Right forelimb (tissue), 1 donor: ENCODE data around the gene HSD11B1L.

ENCODE experiments used
- DNase-seq: peaks from one replicate; pipeline ENCODE4 v3.0.0-alpha.2; 2018

The HSD11B1L gene, protein sequence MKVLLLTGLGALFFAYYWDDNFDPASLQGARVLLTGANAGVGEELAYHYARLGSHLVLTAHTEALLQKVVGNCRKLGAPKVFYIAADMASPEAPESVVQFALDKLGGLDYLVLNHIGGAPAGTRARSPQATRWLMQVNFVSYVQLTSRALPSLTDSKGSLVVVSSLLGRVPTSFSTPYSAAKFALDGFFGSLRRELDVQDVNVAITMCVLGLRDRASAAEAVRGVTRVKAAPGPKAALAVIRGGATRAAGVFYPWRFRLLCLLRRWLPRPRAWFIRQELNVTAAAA

DNA sequence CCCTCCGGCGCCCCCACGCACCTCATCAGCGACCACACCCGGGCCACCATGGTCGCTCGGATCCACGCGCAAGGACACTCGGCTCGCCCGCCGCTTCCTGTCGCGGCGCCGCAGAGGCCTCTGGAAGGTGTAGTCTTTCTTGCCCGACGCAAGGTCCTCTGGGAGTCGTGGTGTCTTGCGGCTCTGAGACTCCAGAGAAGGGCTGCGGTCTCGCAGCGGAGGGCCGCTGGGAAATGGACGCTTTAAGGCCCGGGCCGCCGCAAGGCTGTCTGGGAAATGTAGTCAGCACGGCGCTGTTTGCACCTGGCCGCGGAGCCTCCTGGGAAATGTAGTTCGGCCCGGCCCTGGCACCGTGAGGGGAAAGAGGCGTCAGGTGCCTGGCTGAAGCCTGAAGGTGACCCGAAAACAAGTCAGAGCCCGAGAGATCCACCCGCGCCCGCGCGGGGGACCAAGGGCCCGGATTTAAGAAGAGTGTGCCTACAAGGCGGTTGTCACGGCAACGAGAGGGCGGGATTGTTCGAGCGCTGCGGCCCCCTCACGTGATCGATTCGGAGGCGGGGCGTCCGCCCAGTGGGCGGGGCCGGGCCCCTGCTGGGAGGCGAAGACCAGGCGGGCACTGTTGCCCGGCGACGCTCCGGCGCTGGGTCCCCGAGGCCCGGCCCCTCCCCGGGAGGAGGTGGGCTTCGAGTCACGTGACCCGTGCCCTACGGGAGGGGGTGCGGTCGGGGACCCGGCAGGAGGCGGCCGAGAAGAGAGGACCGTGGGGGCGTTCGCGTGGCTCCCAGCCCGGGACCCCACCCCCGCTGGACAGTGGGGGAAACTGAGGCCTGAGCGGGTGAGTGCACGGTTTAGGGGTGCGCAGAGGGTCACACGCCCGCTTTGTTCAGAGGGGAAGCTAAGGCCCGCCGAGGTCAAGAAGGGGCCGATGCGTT, at the start of gene HSD11B1L, which contains the start of gene MICOS13:
Gene HSD11B1L, plus strand, starts transcription at position 591 of the 932 bp plus-strand sequence. CDS start 3,806 bp downstream, outside the sequence.
Gene MICOS13, minus strand, starts transcription at position 80 of the 932 bp plus-strand sequence. Its CDS starts 30 bp downstream, at position 50.
- DNase-seq: peak; percentile 98

DNA sequence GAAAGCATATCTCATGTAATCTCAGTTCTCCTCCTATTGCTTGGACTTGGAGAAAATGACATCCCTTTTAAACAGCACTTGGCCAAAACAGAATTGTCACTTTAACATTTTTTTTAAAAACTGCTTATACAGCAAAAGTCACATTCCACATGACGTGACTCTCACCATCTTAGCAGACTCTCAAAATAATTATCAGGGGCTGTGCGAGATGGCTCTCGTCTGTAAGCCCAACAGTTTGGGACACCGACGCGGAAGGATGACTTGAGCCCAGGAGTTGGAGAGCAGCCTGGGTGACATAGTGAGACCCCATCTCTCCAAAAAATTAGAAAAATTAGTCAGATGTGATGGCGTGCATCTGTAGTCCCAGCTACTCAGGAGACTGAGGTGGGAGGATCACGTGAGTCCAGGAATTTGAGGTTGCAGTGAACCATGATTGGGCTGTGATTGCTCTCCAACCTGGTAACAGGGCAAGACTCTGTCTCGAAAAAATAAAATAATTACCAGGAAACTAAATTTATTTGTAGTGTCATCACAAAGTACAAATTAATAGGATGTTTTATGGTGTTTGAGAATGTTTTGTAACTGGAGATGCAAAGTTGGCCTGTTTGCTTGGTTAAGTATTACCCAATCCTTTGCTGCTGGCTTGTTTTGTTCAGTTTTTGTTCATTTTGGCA, 49.1 kb upstream of the HSD11B1L start:
- no peak for DNase-seq

- DNase-seq: no peak
Measured at GRCh38 chr19:5632241-5632612, 48.6 kb upstream of the HSD11B1L start.

- no peak for DNase-seq
Measured at GRCh38 chr19:5632657-5633056, 48.2 kb upstream of the HSD11B1L start.

- no peak for DNase-seq
Measured at GRCh38 chr19:5635427-5635826, 45.4 kb upstream of the HSD11B1L start.

DNA sequence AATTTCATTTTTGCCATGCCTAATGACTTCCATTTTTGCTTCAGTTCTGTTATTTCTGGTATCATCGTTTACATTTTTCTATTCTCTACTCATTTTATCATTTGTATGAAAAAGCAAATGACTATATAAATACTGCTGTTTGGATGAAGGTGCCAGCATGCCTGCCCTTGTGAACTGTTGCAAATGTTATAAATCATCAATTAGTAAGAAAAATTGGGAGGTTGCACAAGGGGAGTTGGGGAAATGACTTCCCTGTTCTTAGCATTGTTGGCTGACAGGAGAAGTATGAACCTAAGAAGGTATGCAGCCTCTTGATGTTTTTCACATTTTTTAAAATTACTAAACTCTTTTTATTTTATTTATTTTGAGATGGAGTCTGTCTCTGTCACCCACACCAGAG, 42.9 kb upstream of the HSD11B1L start:
- DNase-seq: no peak

GRCh38 chr19:5641171-5641570, 39.7 kb upstream of the HSD11B1L start:
- no peak for DNase-seq

- DNase-seq: no peak
Measured at GRCh38 chr19:5642204-5642603, 38.6 kb upstream of the HSD11B1L start.

DNA sequence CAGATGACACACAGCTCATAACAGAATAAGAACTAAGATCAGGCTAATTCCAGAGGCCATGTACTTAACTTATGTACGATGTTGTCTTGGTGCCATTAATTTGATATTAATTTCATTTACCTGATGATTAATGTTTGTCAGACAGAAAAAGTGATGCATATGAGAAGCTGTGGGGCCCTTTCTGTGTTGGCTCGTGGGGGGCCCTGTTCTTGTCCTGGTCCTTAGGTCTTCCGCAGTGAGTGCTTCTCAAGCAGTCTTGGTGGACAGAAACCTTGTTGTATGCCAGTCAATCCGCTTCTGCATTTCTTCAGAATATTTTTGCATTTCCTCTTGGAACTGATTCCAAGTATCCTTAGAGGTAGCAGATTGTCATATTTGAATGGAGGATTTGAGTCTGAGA, 37.8 kb upstream of the HSD11B1L start:
- no peak for DNase-seq

- no peak for DNase-seq
Measured at GRCh38 chr19:5644037-5644436, 36.8 kb upstream of the HSD11B1L start.

- DNase-seq: no peak
Measured at GRCh38 chr19:5645409-5645808, 35.4 kb upstream of the HSD11B1L start.

- DNase-seq: no peak
Measured at GRCh38 chr19:5646703-5647102, 34.1 kb upstream of the HSD11B1L start.

DNA sequence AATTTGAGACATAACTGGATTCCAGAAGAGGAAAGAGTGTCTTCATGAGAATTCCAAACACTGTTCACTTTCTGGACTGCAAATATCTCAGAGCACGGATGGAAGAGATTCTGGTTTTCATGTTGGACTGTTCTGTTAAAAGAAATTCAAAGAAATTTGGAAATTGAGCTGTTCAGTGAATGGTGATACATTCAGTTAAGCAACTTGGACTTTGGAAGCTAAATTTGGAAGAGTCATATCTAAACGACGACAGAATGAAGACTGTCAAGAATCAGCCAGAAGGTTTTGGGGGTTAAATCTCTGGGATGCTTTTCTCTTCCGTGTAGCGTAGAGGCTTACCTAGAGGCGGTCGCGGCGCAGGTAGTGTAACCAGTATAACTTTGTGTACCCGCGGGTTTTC, 32.4 kb upstream of the HSD11B1L start:
- DNase-seq: no peak

- no peak for DNase-seq
Measured at GRCh38 chr19:5651361-5651760, 29.5 kb upstream of the HSD11B1L start.

- no peak for DNase-seq
Measured at GRCh38 chr19:5652261-5652660, 28.6 kb upstream of the HSD11B1L start.

DNA sequence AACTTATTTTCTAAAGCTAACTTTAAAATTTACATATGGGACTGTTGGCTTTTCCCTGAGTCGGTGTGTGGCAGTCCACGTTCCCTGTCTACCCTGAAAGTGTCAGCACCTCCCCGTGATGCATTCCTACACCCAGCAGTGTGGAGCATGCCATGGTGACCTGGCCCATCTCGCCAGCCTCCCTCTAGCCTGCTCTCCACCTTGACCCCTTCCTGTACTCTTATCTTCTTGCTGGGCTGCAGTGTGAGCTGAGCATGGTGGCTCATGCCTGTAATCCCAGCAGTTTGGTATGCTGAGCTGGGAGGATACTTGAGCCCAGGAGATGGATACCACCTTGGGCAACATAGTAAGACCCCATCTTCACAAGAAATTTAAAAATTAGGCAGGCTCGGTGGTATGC, 25.9 kb upstream of the HSD11B1L start:
- DNase-seq: no peak

GRCh38 chr19:5655412-5655811, 25.4 kb upstream of the HSD11B1L start:
- DNase-seq: no peak

- no peak for DNase-seq
Measured at GRCh38 chr19:5661483-5661882, 19.3 kb upstream of the HSD11B1L start.

- DNase-seq: no peak
Measured at GRCh38 chr19:5663904-5664303, 16.9 kb upstream of the HSD11B1L start.

DNA sequence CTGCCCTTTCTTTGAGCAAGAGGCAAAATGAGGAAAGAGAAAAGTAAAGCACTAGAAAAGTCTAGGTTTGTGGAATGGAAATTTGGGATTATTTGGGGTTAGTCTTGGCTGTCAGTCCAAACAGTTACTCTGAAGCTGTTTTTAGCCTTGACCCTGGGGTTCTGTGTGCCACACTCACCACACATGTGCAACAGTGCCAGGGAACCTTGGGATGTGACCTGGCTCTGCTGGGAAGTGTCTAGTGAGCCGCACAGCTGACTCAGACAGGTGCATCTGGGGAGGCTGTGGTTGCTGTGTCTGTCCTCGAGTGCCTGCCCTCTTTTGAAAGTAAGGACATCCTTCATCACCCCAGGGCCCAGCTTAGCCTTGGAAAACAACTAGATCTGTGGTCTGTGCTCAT, 16.3 kb upstream of the HSD11B1L start:
- DNase-seq: no peak

GRCh38 chr19:5665781-5666513, 14.9 kb upstream of the HSD11B1L start:
- no peak for DNase-seq

DNA sequence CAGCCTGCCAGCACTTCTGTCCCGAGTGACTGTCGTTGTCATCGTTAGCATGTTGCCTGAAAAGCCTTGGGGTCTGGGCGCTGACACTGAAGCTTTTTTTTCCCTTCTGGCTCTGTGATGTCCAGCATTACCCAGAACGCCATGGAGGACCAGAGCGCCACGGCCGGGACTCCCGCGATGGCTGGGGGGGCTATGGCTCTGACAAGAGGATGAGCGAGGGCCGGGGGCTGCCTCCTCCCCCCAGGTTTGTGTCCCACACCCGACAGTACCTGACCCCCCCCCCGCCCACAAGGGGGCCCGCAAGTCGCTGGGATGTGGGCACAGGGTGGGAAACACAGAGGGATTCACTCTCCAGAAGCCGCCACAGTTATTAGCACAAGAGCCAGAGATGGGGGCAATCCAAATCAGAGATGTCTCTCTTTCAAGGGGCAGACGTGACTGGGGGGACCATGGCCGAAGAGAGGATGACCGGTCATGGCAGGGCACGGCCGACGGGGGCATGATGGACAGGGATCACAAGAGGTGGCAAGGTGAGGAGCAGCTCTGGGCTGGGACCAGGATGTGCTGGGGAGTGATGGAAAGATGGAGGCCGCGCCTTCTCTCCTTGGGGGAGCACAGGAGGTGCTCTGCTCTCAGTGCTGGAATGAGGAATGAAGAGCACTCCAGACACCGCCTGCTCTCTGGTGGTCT, 13.8 kb upstream of the HSD11B1L start:
- no peak for DNase-seq
